ENCODE measurements around the gene ALG14.
A peak's percentile ranks its signal among the peaks of the same experiment; 100 is the strongest.
"Not testable (repeated sequence)": the region's sequence is repeated elsewhere in the genome, so short reads cannot be mapped to it uniquely, and the experiment has no call there.

ALG14 gene

DNA sequence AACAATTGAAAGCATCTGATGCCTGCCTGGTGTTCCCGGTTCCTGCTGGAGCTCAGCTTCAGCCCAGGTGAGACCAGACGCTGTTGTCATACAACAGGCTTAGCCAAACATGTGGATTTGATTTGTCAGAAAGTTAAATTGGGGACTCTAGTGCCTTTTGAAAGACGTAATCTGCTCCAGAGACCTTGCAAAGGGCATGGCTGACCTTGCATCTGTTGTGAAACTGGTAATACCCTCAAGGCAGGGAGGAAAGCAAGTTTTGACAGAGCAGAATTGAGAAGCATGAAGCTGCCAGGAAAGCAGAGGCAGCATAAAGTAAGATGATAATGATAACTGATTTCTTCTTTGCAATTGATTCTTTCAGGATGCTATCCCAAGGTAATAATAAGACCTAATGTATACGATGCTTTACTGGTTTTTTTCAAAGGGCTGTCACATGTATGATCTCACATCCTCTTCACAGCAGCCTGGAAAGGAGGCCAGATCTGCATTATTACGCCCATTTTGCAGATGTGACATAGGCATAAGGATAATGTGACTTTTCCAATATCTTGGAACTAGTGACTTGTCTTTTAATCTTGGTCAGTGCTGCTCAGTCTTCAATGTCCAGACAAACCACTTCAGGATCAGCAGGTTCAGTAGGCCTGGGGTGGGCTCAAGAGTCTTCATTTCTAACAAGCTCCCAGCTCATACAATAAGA, 121.1 kb downstream of the ALG14 start:
- DNase-seq = no peak

DNA sequence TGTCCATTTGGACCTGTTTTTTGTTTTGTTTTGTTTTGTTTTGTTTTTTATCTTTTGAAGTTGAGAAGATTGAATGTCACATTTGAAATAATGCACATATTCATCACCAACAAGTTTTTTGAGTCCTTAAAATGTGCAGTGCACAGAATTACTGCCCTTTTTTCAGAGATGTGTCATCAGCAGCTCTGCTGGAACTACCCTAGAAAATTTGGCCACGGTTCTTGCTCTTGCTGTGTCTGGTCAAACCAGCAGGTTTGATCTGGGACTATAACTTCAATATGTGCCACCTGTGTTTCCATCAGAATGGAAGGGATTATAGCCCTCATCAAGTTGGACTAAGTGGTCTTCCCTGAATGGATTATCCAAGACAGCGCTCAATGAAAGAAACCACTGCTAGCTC, 121.7 kb downstream of the ALG14 start:
- no peak for DNase-seq

GRCh38 chr1:94949681-94950661, 122.8 kb downstream of the ALG14 start:
- no peak for DNase-seq

GRCh38 chr1:94947437-94947836, 125.3 kb downstream of the ALG14 start:
- DNase-seq = no peak

- no peak for DNase-seq
Observed at GRCh38 chr1:94946886-94947285, 125.9 kb downstream of the ALG14 start.

DNA sequence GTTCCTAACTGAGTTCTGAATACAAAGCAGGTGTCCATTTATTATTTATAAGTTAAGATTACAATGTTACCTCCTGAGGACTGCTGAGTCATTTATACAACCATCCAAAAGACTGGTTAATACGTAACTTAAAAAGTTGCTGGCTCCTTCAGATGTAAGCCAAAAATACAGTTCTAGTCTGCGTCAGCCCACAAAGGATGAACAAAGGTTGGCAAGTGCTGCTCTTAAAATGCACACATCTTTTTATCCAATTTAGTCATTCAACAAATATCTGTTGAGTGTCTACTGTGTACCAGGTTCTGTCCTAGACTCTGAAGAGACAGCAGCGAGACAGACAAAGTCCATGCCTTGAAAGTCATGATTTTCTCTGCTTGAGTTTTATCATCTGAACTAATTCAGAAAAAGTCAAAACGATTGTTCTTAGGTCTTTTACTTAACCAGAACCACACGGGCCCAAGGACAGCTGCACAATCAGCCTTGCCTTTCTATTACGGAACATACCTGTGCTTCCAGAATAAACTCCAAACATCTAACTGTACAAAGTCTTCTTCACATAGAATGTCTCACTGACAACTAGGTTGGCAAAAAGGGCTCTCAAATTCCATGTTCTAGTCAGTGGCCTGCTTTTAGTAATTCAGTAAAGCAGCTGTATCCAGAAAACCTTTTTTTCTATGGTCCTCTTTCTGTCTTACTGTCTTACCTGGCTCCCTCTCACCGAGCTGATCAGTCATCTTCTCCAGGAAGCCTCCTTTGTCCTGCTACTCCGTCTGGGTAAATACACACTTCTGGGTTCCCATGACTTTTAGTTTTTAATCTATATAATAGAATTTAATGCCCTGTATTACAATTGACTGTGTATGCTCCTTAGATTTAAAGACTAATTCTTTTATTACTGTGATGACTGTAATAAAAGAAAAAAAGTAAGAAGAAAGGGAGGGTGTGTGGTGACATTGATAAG, 130.3 kb downstream of the ALG14 start:
- no peak for DNase-seq

- DNase-seq = not testable (repeated sequence)
Observed at GRCh38 chr1:94941480-94941879, 131.3 kb downstream of the ALG14 start.

DNA sequence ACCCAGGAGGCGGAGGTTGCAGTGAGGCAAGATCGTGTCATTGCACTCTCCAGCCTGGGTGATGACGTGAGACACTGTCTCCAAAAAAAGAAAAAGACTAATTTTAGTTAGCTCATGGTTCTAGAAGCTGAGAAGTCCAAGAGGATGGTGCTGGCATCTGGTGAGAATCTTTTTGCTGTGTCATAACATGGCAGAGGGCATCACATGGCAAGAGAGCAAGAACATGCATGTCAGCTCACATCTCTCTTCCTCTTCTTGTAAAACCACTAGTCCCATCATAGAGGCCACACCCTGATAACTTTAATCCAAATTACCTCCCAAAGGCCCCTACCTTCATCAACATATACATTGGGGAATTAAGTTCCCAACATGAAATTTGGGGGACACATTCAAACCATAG, 132.0 kb downstream of the ALG14 start:
- no peak for DNase-seq

GRCh38 chr1:94937820-94938219, 134.9 kb downstream of the ALG14 start:
- no peak for DNase-seq

GRCh38 chr1:94936861-94937620, 135.7 kb downstream of the ALG14 start:
- DNase-seq = no peak

GRCh38 chr1:94935476-94935875, 137.3 kb downstream of the ALG14 start:
- DNase-seq = no peak

GRCh38 chr1:94935034-94935433, 137.7 kb downstream of the ALG14 start:
- no peak for DNase-seq

DNA sequence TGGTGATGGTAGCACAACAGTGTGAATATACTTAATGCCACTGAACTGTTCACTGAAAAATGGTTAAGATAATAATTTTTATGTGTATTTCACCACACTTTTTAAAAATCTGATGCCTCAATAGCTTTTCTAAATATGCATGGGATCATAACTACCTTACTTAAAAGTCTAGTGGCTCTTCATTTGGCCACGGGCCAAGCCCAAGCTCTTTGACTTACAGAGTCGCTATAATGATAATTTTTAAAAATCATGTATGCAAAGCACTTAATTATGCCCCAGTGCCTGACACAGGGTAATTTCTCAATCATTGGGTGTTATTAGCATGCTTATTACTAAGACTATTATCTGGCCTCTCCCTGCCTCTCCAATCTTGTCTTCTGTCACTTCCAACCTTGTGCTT, 138.2 kb downstream of the ALG14 start:
- no peak for DNase-seq

DNA sequence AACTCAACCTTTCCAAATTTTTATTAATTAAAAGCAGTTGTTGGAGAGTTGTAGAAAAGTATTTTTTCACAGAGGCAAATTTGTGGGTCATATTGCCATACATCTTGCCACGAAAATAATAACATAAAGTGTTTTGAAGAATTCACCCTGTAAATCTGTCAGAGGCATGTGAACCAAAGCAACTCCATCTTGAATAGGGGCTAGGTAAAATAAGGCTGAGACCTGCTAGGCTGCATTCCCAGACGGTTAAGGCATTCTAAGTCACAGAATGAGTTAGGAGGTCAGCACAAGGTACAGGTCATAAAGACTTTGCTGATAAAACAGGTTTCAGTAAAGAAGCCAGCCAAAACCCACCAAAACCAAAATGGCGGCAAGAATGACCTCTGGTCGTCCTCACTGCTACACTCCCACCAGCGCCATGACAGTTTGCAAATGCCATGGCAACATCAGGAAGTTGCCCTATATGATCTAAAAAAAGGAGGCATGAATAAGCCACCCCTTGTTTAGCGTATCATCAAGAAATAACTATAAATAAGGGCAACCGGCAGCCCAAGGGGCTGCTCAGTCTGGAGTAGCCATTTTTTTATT, 141.4 kb downstream of the ALG14 start:
- DNase-seq = no peak

DNA sequence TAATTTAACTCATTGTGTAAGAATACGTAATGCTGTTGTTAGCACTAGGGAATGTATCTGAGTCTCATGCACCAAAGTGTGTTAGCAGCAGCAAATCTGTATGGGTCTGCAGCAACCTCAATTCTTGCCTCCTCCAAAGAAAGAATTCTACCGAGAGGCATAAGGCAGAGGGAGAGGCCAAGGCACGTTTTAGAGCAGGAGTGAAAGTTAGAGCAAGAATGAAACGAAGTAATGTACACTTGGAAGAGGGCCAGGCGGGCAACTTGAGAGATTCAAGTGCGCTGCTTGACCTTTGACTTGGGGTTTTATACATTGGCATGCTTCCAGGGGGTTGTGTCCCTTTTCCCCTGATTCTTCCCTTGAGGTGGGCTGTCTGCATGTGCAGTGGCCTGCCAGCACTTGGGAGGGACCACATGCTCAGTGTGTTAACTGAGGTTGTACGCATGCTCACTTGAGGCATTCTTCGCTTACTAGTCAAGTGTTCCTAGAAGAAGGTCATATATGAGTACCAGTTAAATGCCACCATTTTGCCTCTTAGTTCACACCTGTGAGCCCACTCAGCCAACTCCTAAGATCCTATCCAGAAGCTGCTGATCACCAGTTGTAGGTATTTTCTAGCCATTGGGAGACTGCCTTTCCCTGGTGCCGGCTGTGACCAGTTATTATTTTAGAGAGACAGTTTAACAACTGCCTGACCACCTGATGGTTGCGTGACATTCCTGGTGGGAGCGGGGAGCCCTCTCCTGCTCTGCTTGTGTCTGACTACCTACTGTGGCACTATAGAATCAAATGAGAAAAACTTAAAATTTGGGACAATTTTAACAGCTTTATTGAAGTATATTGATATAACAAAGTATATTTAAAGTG, 143.2 kb downstream of the ALG14 start:
- DNase-seq = no peak

DNA sequence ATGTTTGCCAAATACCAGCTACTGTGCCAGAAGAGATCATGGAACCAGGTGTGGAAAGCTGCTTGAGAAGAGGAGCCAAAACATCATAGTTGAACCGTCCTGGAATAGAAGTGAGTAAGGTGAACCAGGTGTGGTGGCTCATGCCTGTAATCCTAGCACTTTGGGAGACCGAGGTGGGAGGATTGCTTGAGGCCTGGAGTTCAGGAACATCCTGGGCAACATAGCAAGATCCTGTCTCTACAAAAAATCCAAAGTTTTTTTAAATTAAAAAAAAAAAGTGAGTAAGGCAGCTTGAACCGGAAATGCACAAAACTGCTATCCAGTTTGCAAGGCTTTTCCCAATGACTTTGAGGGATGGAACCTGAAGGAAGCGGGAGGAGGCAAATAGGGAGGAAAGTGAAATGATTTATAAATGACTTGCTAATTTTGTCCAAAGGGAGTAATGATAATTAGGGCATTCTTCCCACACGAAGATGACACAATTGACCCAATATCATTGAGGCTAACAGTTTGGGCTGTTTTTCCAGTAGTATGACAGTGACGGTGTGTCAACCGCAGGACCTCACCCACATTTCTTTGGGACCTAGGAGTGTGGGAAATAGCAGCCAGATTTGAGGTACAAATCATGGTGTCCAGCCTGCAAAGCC, 144.3 kb downstream of the ALG14 start:
- no peak for DNase-seq

GRCh38 chr1:94927405-94928175, 145.2 kb downstream of the ALG14 start:
- no peak for DNase-seq

DNA sequence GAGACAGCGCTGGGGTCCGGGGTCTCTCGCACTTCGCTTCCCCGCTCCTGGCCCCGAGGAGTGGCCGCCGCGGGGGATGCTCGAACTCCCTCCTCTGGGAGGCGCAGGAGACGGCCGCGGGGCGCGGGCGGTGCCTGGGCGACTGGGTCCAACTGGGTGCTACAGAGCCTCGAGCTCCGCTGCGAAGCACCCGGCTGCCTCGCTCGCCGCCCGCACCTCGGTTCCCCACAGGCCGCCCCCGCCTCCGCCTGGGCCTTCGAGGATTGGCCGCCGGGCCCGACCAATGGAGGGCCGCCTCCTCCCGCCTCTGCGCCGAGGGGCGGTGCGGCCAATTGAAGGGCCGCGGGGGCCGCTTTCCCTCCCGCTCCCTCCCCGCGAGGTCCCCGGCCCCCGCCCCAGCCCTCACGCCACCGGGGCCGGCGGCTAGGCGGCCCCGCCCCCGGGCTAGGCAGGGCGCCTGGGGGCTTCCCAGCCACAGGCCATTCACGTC, 145.8 kb downstream of the ALG14 start, which contains the start of gene CNN3:
Gene CNN3, minus strand, starts transcription at position 196 of the 490 bp plus-strand sequence. CDS start 216 bp downstream, outside the sequence.
- DNase-seq = peak; percentile 35 to 63
